Measurements from ENCODE around the gene SLC26A11.
A peak's percentile ranks its signal among the peaks of the same experiment; 100 is the strongest.
"Not testable (repeated sequence)": the region's sequence is repeated elsewhere in the genome, so short reads cannot be mapped to it uniquely, and the experiment has no call there.

Gene SLC26A11

DNA sequence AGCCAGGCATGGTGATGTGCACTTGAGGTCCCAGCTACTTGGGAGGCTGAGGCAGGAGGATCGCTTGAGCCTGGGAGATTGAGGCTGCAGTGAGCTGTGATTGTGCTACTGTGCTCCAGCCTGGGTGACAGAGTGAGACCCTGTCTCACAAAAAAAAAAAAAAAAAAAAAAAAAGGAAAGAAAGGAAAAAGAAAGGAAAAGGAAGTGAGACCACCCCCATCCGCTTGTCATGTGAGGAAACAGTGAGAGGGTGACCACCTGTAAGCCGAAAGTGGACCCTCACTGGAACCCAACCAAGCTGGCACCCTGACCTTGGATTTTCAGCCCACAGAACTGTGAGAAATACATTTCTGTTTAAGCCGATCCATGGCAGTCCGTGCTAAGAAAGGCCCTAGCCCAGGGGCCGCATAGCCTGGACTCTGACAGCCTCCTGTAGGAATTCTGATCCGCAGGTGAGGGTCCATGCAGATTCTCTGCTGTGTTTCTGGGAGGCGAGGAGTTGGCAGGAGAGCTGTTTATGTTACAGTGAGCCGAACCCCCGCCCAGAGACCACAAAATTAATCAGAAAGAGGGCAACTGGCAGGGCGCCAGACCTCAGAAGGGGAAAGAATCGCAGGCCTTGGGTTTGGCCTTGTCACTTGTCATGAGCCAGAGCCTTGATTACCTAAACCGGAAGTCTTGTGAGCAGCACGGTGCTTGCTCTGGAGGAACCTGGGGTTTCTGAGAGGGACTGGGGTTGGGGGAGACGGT is 1.0 kb upstream of the SLC26A11 start:
- peak; percentile 75 to 89 (median 80) for DNase-seq

DNA sequence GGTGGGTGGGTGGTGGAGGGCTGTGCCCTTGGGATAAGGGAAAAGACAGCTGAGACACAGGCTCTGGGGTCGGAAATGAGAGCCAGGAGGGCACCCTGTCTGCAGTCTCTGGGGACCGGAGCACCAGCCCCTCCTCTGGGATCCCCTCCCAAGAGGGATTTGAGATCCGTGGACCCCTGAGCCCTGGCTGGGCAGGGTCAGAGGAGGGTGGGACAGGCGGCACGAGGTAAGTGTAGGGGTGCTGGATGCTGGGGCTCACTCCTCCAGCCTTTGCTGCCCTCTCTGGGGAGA is 519 bp upstream of the SLC26A11 start:
- DNase-seq, result no peak

DNA sequence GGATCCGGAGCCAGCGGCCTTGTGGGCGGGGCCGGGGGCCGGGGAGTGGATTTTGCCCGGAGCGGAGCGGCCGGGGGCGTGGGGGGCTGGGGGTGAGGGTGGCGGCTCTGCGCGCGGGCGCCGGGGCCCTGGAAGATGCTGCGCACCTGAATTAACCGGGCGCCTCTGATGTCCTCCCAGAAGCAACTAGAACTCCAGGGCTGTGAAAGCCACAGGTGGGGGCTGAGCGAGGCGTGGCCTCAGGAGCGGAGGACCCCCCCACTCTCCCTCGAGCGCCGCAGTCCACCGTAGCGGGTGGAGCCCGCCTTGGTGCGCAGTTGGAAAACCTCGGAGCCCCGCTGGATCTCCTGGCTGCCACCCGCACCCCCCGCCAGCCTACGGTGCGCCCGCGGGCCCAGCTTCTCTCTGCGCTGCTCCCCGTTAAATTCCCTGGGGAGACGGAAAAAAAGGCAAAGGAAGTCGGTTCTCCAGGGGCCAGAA is 549 bp downstream of the SLC26A11 start:
- DNase-seq, result peak in 4 of 6 experiments; percentile 9 to 26 (median 19)

DNA sequence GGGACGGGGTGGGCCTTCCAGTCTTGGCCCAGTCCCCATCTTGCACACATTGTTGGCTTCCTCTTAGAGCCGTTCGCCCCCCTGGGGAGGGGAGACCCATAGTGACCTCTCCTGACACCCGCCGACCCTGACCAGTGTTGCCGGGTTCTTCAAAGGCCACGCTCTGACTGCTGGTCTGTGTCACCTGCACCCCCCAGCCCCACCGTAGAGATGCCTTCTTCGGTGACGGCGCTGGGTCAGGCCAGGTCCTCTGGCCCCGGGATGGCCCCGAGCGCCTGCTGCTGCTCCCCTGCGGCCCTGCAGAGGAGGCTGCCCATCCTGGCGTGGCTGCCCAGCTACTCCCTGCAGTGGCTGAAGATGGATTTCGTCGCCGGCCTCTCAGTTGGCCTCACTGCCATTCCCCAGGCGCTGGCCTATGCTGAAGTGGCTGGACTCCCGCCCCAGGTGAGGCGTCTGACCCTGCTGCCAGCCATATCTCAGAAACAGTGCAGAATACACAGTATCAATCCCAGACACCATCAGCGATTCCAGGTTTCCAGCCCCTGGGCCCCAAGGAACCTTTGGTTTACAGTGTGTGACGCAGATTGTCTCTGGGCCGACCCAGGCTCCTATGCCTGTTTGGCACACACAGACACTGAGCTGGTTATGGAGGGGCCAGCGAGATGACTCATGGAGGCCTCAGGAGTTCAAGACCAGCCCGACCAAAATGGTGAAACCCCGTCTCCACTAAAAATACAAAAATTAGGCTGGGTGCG is 1.3 kb downstream of the SLC26A11 start:
- no peak for DNase-seq

DNA sequence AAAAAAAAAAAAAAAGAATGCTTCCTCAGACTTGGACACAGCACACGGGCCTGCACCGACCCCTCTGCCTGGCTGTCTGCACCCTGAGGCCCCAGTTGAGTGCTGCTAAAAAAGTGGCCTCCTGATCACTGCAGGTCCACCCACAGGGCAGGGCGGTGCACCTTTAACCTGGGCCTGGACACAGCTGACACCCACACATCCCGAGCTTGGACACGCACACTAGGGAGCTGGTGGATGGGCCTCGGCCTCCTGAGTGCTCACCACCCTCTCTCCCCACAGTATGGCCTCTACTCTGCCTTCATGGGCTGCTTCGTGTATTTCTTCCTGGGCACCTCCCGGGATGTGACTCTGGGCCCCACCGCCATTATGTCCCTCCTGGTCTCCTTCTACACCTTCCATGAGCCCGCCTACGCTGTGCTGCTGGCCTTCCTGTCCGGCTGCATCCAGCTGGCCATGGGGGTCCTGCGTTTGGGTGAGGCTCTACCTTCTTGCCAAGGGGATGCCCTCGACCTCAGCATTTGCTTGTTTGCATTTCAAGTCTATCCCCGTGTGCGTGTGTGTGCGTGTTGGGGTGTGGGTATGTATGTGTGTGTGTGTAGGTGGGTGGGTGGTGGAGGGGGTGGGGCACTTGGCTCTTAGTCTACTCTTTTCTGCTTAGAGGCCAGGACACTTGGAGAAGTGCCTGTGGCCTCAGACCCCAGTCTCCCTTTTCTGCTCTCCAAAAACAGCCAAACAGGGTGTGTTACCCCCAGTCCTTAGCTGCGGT is 2.3 kb downstream of the SLC26A11 start:
- no peak for DNase-seq

DNA sequence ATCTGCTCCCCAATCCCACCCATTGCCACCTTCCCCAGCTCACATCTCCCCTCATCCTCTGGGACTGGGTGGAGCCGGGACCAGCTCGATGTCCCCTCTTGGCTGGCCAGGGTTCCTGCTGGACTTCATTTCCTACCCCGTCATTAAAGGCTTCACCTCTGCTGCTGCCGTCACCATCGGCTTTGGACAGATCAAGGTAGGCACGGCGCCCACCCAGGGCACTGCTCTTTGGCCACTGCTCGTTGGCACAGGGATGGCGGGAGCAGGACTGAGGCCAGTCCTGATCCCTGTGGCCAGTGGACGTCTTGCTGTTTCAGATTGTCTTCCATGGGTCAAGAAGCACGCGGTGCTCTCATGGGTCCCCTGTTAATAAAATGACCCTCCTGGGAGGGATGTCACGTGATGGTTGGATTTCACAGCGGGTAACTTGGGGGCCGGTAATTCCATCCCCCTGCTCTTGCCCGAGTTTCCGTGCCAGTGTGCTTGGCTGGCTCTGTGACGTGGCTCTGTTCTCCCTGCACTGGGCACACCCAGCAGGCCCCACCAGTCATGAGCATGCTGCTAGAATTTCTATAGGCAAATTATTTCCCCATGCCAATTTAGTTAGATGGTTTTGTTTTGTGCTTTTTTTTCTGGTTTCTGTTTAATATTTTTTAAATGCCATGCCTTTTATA is 3.1 kb downstream of the SLC26A11 start:
- no peak for DNase-seq

DNA sequence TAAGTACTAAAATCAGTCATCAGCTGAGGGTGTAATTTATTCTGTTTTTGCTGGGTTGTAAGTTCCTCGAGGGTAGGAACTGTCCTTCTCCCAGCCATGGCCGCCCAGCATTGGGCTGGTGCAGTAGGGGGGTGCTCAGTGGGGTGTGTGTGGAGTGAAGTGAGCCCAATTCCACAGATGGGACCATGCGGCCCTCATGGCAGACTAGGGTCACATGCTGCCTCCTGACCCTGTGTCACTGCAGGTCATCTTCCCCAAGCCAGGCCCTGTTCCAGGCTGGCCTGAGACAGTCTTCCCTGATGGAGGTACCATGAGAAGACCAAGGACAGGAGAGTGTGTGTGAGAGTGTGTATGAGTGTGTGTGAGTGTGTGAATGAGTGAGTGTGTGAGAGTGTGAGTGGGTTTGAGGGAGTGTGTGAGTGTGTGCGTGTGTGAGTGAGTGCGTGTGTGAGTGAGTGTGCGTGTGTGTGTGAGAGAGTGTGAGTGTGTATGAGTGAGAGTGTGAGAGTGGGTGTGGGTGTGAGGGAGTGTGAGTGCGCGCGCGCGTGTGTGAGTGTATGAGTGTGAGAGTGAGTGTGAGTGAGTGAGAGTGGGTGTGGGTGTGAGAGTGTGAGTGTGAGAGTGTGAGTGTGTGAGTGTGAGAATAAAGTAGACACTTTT is 3.7 kb downstream of the SLC26A11 start:
- no peak for DNase-seq

DNA sequence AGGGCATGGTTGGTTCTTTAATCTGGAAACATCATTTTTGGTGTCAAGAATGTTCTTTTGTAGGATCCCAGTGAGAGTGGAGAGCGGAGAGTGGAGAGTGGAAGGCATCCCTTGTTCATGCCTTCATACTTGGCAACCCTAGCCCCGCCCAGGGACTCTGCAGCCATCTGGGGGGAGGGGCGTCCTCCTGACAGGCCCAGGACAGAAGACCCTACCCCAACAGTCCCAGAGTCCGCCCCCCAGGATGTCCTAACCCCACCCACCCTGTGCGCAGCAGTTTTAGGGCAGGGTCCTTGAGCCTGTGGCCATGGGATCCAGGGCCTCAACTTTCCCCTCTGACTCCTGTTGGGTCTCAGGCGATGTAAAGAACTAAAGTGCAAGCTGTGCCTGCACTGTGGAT is 4.5 kb downstream of the SLC26A11 start:
- DNase-seq, result no peak

DNA sequence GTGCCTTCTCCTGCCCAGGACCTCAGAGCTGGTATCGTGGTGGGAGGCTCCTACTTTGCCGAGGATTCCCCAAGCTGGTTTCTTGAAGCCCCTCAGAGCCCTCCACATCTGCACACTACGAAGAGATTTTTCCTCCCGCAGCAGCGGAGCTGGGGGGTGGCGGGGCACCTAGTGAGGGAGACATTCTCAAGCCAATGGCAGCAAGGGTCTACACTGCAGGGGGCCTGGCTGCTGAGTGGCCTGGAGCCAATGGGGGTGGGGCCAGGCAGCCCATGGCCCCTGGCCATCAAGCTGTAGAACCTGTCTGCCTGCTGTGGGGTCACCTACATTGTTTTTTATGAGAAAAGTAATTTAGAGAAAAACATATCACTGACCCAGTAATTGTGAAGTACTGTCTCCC is 5.0 kb downstream of the SLC26A11 start:
- DNase-seq, result no peak

DNA sequence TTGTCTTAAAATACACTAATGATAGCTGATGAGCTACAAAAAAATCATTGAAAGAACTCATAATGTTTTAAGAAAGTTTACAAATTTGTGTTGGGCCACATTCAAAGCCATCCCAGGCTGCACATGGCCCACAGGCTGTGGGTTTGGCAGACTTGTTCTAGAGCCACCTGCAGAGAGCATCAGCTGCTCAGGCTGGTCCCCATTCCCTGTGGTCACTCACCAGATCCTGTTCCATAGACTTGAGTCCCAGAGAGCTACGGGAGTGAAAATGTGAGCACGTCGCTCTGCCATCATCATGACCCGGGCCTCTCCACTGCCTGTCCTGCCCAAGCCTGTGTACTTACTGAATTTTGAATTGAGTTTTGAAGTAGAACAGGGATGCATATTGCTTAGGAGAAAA is 6.9 kb downstream of the SLC26A11 start:
- DNase-seq, result no peak

DNA sequence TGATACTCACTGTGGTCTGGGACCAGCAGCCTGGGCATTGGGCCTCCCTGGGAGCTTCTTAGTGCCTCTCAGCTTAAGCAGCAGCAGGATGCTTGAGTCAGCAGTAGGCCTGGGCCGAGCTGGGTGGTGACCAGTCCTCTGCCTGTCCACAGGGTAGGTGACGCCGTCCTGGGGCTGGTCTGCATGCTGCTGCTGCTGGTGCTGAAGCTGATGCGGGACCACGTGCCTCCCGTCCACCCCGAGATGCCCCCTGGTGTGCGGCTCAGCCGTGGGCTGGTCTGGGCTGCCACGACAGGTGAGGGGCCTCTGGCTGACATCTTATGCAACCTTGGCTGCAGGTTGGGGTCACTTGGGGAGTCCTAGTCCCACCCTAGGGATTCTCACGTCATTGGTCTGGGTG is 7.4 kb downstream of the SLC26A11 start:
- DNase-seq, result no peak

DNA sequence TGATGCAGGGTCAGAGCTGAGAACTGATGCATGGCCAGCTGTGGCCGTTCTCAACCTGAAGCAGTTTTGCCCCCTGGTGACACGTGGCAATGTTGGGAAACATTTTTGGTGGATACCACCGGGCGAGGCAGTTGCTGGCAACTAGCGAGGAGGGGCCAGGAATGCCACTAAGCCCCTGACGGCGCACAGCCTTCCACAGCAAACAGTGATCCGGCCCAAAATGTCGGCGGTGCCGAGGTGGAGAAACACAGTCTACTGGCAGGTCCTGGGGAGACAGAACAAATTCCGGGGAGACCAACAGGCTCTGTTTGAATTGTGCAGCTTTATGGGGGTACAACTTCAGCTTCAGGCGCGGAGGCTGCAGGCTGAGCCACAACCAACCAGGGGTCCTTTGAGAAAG is 8.2 kb downstream of the SLC26A11 start:
- DNase-seq, result no peak

DNA sequence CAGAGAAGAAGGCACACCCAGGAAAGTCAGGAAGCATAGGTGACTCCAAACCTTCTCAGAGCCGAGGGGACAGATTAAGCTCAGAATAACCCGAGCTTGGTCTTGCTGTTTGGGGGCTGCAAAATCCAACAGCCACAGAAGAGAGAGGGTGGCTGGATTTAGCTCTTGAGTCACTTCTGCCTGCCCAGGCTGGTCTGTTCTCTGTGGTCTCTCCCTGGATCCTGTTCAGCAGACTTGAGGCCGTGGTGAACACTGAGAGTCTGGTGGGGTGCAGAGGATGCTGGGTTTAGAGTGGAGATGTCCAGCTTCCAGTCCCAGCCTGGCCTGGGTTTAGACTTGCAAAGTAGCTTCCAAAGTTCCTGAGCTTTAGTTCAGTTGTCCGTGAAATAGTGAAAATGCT is 8.8 kb downstream of the SLC26A11 start:
- DNase-seq, result no peak

DNA sequence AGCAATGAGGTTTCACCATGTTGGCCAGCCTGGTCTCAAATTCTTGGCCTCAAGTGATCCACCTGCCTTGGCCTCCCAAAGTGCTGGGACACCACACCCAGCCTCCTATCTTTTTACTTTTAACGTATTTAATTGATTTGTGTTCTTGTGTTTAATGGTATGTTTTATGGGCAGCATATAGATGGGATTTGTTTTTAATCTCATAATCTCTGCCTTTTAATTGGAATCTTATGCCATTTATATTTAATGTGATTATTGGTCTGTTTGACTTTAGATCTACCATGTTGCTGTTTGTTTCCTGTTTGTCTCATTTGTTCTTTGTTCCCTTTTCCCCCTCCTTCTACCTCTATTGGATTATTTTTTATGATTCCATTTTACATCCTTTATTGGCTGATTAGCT is 12.2 kb downstream of the SLC26A11 start:
- no peak for DNase-seq

DNA sequence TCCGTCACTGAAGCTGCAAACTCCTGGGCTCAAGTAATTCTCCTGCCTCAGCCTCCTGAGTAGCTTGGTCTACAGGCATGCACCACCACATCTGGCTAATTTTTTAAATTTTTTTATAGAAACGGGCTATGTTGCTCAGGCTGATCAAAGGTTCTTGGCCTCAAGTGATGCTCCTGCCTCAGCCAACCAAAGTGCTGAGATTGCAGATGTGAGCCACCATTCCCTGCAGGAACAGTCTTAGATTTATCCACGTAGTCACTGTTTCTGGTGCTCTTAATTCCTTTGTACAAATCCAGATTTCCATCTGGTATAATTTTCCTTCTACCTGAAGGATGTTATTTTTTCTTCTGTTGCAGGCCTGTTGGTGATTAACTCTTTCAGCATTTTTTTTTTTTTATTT is 13.0 kb downstream of the SLC26A11 start:
- no peak for DNase-seq

DNA sequence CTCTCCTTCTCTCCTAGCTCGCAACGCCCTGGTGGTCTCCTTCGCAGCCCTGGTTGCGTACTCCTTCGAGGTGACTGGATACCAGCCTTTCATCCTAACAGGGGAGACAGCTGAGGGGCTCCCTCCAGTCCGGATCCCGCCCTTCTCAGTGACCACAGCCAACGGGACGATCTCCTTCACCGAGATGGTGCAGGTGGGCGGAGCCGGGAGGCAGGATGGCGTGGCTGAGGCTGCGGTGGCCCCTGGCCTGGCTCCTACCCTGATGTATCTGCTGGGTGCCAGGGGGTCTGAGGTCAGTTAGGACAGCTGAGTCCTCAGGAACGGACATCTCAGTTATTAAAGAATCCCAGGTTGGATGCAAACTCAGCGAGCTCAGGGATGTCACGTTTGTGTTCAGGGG is 16.7 kb downstream of the SLC26A11 start:
- no peak for DNase-seq

DNA sequence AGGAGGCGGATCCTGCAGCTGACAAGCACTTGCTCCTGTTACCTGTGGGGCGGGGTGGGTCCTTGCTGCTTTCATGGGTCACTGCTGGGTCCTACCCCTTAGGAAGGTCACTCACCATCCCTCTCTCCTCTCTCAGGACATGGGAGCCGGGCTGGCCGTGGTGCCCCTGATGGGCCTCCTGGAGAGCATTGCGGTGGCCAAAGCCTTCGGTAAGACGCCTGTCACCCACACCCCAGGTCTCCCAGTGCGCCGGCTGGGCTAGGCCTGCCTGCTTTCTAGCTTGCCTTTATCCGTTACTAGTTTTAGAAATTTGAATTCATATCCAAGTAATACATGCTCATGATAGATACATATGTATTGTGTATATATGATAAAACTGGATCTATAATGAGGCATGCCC is 17.2 kb downstream of the SLC26A11 start:
- no peak for DNase-seq

DNA sequence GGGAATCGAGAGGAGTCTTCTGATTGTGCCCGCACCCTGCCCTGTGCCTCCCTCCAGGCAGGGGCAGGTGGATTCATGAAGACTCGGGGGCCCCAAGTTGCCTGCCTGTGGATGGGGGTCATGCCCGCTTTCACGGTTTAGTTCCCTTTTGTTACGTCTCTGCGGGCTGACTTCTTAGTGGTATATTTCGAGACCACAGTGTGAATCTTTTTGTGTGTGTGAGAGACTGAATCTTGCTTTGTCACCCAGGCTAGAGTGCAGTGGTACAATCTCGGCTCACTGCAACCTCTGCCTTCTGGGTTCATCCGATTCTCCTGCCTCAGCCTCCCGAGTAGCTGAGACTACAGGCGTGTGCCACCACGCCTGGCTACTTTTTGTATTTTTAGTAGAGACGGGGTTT is 22.3 kb downstream of the SLC26A11 start:
- no peak for DNase-seq

DNA sequence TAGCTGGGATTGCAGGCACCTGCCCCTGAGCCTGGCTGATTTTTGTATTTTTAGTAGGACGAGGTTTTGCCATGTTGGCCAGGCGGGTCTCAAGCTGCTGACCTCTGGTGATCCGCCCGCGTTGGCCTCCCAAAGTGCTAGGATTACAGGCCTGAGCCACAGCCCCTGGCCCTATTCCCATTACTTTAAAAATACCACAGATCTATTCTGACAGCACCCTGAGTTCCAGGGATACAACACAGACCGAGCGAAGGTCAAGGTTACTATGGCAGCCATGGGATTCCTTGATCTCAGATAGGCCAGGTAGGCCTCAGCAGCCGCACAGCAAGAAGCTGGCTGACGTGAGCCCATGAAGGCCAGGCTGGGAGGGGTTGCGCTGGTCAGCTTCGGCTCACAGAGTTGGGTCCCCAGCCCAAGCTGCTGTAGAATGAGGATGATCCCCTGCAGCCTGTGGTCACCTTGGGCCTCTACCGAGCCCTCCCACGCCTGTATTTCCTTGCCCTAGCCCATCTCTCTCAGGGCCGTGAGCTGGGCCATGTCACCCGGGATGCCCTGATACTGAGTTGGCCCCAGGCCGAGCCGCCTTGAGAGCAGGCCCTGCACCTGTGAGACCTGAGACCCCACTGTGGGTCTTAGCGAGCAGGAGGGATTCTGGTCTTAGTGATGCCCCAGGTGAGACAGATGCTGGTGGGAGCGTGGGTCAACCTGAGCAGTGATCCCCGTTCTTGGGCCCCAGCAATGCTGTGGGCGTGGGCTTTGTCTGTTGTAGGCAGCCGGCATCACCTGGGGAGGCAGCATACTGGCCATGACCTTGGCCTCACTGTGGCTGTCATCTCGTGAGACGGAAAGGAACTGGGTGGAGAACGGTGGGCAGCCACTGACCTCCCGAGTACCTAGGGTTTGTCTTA is 23.6 kb downstream of the SLC26A11 start:
- no peak for DNase-seq

DNA sequence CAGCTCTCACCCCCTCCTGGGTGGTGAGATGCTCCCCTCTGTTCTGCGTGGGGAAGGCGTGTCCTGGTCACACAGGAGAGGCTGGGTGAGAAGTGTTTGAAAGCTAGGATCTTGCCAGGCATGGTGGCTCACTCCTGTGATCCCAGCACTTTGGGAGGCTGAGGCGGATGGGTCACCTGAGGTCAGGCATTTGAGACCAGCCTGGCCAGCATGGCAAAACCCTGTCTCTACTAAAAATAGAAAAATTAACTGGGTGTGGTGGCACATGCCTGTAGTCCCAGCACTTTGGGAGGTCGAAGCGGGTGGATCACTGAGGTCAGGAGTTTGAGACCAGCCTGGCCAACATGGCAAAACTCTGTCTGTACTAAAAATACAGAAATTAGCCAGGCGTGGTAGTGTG is 24.2 kb downstream of the SLC26A11 start:
- not testable (repeated sequence) for DNase-seq

DNA sequence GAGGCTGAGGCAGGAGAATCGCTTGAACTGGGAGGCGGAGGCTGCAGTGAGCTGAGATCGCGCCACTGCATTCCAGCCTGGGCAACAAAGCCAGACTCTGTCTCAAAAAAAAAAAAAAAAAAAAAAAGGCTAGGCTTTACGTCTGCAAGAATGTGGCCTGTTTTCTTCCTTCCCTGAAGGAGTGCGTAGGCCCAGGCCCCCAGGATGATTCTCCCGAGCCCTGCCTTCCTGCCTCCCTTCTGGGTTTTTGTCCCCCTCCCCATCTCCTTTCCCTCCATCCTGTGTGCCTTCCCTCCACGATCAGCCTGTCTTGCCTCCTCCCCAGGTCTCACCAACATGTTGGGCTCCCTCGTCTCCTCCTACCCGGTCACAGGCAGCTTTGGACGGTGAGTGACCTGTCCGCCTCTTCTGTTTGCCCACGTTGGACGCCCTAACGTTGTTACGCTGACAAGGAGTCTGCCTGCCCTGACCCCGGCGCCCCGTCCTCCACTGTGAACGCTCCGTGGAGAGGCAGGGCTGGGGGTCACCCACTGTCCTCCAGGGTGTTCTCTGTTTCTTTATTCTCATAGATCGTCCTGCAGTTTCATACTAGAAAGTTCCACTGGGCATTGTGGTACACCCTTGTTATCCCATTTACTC is 24.8 kb downstream of the SLC26A11 start:
- no peak for DNase-seq

Measured in stimulated activated naive CD4-positive, alpha-beta T cell (primary cell).